GM21717 (cell line): ENCODE results near the gene PCSK7.

ENCODE experiments used
- ATAC-seq: cut with Tn5 transposase; IDR thresholded peaks from one replicate; pipeline ENCODE4 v1.9.1; 2021; ENCODE audit warnings: mild to moderate bottlenecking, moderate library complexity; ENCODE audit not compliant: unreplicated experiment

Gene PCSK7

GRCh38 chr11:117170210-117170609, 61.7 kb downstream of the PCSK7 start:
- ATAC-seq = no peak

GRCh38 chr11:117169736-117170135, 62.1 kb downstream of the PCSK7 start:
- no peak for ATAC-seq

- no peak for ATAC-seq
Measured at GRCh38 chr11:117166491-117166890, 65.4 kb downstream of the PCSK7 start.

- no peak for ATAC-seq
Measured at GRCh38 chr11:117160826-117161225, 71.0 kb downstream of the PCSK7 start.

- no peak for ATAC-seq
Measured at GRCh38 chr11:117159892-117160291, 72.0 kb downstream of the PCSK7 start.

- ATAC-seq = no peak
Measured at GRCh38 chr11:117157507-117157906, 74.4 kb downstream of the PCSK7 start.

- ATAC-seq = no peak
Measured at GRCh38 chr11:117154468-117154867, 77.4 kb downstream of the PCSK7 start.
